ES-I3 (cell line): ENCODE results near the gene ERCC6L.

Experiments
- H3K36me3 ChIP-seq: 2 replicates; pipeline ENCODE4 v1.6.1; 2013; ENCODE audit warnings: mild to moderate bottlenecking, low read length, control low read depth, moderate library complexity; ENCODE audit not compliant: insufficient read depth
- H3K4me1 ChIP-seq: 2 replicates; pipeline ENCODE4 v1.6.1; 2013; ENCODE audit warnings: mild to moderate bottlenecking, control low read depth, low read length; ENCODE audit not compliant: insufficient read depth
- H3K9ac ChIP-seq: 2 replicates; pipeline ENCODE4 v1.6.1; 2013; ENCODE audit warnings: low read depth, mild to moderate bottlenecking, low read length, moderate library complexity
- H3K9me3 ChIP-seq: 2 replicates; pipeline ENCODE4 v1.6.1; 2013; ENCODE audit warnings: mild to moderate bottlenecking, low read length, moderate library complexity; ENCODE audit not compliant: control insufficient read depth, insufficient read depth

Gene ERCC6L, protein sequence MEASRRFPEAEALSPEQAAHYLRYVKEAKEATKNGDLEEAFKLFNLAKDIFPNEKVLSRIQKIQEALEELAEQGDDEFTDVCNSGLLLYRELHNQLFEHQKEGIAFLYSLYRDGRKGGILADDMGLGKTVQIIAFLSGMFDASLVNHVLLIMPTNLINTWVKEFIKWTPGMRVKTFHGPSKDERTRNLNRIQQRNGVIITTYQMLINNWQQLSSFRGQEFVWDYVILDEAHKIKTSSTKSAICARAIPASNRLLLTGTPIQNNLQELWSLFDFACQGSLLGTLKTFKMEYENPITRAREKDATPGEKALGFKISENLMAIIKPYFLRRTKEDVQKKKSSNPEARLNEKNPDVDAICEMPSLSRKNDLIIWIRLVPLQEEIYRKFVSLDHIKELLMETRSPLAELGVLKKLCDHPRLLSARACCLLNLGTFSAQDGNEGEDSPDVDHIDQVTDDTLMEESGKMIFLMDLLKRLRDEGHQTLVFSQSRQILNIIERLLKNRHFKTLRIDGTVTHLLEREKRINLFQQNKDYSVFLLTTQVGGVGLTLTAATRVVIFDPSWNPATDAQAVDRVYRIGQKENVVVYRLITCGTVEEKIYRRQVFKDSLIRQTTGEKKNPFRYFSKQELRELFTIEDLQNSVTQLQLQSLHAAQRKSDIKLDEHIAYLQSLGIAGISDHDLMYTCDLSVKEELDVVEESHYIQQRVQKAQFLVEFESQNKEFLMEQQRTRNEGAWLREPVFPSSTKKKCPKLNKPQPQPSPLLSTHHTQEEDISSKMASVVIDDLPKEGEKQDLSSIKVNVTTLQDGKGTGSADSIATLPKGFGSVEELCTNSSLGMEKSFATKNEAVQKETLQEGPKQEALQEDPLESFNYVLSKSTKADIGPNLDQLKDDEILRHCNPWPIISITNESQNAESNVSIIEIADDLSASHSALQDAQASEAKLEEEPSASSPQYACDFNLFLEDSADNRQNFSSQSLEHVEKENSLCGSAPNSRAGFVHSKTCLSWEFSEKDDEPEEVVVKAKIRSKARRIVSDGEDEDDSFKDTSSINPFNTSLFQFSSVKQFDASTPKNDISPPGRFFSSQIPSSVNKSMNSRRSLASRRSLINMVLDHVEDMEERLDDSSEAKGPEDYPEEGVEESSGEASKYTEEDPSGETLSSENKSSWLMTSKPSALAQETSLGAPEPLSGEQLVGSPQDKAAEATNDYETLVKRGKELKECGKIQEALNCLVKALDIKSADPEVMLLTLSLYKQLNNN

DNA sequence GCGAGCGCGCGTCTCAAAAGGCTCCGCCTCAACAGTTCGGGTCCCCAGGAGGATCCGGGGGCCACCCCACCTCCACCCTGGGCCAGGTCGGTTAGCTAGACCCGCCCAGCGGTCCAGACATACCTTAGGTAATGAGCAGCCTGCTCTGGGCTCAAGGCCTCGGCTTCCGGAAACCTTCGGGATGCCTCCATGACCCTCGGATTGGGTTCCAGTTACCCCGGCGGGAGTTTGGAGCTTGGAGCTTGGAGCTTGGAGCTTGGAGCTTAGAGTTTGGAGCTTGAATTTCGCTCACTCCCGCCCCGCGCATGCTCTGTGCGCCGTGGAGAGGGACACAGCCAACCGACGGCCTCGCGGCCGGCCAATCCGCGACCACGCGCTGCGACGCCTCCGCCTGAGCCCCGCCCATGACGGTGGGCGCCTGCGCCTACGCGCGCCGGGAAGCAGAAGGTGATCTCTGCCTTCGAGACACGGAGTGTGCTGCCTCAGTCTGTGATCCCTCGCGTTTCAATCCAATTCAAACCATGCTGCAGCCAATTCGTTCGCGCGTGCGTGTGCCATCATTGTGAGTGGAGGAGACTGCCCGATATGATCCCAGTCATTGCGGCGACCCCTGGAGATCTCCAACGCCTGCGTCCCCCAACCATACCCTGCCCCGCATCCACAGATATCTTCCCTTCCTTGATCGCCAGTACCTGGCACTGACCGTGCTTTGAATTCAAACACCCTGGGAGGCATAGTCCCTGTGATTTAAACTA is at the start of gene ERCC6L:
TSS of gene ERCC6L (minus strand) at position 307 of the 755 bp plus-strand sequence. CDS start at position 191, 116 bp downstream.
- Histone ChIP-seq H3K4me1 (no peaks in the 10 kb centered on the region; the same call in 1 of the 2 replicates), H3K9ac (peak within 1 kb of the TSS; percentile 72), H3K36me3 (no peaks in the 10 kb centered on the region), H3K9me3 (no peaks in the 10 kb centered on the region; the same call in 1 of the 2 replicates)

DNA sequence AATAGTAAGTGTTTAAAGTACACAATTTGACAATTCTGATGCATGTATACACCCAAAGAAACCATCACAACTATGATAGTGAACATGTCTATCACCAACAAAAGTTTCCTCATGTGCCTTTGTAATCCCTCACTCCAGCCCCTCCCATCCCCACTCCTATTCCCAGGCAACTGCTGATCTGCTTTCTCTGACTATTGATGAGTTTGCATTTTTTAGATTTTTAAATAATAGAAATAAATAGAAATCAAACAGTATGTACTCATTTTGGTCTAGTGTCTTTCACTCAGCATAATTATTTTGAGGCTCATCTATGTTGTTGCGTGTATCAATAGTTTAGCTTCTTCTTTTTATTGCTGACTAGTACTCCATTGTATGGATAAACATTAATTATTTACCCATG is 43.5 kb upstream of the ERCC6L start:
- Histone ChIP-seq H3K36me3 (no peaks in the 10 kb centered on the region), H3K9me3 (no peaks in the 10 kb centered on the region), H3K4me1 (peaks cover 4% of the 10 kb centered on the region; the same call in 1 of the 2 replicates), H3K9ac (no peak overlapping the region)

DNA sequence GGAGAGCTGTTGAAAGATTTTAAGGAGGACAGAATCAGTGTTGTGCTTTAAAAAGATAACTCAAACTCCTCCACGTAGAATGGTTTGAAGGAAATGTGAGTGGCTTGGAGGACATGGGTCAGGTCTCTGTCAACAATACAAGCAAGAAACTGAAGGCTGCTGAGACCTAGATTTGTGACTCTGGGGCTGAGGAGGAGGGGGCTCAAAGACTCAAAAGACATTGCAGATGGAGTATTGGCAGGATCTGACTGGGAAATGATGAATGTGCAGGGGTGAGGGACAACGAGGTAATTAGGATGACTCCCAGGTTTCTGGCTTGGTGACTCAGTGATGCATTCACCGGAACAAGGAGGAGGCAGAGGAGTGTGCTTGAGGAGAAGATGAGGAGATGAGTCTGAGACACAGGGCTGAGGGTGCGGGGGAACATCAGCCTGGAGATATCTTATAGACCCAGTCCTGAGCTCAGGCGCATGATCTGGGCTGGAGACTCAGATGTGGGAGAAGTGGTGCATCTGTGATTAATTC is 41.6 kb upstream of the ERCC6L start:
- Histone ChIP-seq H3K9ac (no peak overlapping the region), H3K9me3 (no peaks in the 10 kb centered on the region), H3K36me3 (peaks cover 12% of the 10 kb centered on the region), H3K4me1 (peaks cover 8% of the 10 kb centered on the region; the same call in 1 of the 2 replicates)

DNA sequence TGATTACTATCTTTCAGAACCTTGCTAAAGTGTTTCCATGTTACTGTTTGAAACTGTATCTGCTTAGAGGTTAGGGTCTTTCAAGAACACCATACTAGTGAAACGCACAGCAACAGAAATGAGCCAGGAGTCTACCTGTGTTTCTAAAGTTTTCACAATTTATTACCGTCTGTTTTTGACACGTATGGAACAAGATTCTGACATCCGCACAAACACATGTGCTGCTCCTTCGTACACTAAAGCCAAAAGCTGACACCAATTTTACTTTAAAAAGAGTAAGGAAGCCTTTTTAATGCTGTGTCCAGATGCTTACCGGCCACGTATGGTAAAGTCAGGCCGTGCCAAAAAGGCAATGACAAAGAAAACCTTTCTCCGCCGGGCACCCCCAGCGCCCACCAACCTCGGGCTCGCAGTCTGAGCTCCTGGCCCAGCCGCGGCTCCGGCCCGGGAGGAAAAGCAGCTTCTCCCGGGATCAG is 37.7 kb upstream of the ERCC6L start:
- H3K36me3 ChIP-seq = peaks cover 36% of the 10 kb centered on the region
- peak overlapping the region; percentile 91 for H3K9ac ChIP-seq
- H3K9me3 ChIP-seq = no peaks in the 10 kb centered on the region
- H3K4me1 ChIP-seq = peaks cover 8% of the 10 kb centered on the region; the same call in 1 of the 2 replicates

DNA sequence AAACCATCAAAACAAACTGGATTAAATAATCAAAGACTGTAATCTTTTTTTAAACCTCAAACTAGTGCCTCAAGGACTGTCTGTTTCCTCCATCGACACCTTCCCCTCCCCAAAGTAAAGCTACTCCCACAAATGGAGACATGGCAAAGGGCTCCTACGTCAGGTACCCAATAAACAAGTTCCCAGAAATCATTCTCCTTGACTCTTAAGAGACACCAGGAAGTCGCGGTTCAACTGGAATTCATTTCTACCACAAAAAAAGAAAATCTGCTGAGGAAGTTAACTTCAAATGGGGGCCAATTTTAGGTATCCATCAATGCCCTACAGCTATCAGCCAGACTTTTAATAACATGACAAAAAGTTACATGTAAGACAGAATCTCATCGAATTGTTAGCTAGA is 35.7 kb upstream of the ERCC6L start:
- no peaks in the 10 kb centered on the region for H3K9me3 ChIP-seq
- no peak overlapping the region for H3K9ac ChIP-seq
- H3K4me1 ChIP-seq = peaks cover 8% of the 10 kb centered on the region; the same call in 1 of the 2 replicates
- peaks cover 38% of the 10 kb centered on the region for H3K36me3 ChIP-seq

DNA sequence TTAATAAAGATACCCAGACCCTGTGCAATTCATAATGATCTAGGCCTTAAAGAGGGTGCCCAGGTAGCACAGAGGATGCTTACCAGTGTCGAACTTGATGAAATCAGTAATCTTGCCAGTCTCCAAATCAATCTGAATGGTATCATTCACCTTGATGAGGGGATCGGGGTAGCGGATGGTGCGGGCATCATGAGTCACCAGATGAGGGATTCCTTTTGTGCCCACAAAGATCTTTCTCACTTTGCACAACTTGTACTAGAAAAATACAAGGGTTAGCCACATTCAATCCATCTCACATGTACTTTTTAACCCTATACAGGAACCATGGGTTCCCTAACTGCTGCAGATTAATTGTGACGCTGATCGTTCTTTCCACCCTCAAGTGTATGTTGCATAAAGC is 34.9 kb upstream of the ERCC6L start:
- Histone ChIP-seq H3K36me3 (peaks cover 42% of the 10 kb centered on the region), H3K4me1 (peaks cover 16% of the 10 kb centered on the region), H3K9ac (no peak overlapping the region), H3K9me3 (no peaks in the 10 kb centered on the region)

DNA sequence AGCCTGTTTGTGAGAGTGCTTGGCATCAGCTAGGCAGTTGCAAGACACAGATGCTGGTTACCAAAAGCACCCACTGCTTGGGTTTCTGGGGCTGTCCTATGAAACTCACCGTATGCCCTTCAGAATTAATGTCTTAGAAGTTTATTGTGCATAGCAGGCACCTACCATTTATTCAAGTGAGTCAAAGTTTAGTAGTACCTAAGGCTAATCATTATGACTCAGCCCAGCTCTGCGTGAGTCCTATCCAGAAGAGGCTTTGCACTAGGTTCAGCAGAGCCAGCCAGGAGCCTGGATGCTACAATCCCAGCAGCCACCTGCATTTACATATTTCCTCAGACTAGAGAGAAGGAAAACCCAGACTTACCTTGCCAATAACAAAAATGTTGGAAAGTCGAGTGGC is 34.0 kb upstream of the ERCC6L start:
- peaks cover 15% of the 10 kb centered on the region for H3K4me1 ChIP-seq

DNA sequence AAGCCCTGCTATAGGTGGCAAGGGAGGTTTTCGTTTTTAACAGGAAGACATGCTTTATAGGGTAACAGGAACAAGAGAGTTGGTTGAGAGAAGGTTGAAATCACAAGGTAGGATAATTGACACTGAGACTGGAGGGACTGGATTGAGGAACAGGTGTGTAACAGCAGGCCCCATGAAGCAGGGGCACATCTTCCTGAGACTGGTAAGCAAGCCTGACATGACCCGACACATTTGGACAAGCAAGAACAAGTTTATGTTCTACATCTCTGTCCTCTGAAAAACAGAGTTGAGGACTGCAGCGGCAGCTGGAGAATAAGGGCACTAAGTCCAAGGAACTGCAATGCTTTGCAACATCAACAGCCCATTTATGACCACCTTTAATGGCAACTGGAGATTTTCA is 33.0 kb upstream of the ERCC6L start:
- Histone ChIP-seq H3K9me3 (no peaks in the 10 kb centered on the region), H3K4me1 (peaks cover 13% of the 10 kb centered on the region), H3K9ac (no peak overlapping the region), H3K36me3 (peaks cover 42% of the 10 kb centered on the region)

More for the DNA sequence above, 34.0 kb upstream of the ERCC6L start:
- H3K9ac ChIP-seq = no peak overlapping the region
- H3K9me3 ChIP-seq = no peaks in the 10 kb centered on the region
- H3K36me3 ChIP-seq = peaks cover 42% of the 10 kb centered on the region

DNA sequence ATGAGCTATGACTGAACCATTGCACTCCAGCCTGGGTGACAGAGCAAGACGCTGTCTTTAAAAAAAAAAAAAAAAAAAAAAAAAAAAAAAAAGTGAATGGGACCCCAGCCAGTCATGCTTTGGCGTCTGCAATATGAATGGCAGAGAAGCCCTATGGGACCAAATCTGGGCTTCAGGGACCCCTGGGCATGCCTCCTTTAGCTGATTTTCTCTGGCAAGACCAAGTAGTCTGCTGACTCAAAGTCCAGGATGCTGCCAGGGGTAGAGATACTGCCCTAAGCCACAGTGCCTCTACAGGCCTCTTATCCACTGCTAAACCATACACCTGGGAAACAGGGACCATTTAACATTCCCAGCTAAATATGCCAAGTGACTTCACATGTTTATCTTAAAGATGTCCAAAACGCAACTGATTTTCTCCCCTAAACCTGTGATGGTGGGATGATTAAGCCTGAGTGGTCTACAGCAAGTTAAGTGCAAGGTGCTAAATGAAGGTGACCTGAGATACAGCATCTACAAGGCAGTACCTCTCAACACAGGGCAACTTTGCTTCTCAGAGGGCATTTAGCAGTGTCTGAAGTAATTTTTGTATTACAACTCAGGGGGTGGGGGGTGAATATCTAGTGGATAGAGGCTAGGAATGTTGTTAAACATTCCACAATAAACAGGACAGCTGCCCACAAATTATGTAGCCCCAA is 32.4 kb upstream of the ERCC6L start:
- peaks cover 13% of the 10 kb centered on the region for H3K4me1 ChIP-seq
- H3K36me3 ChIP-seq = peaks cover 37% of the 10 kb centered on the region
- no peaks in the 10 kb centered on the region for H3K9me3 ChIP-seq
- no peak overlapping the region for H3K9ac ChIP-seq

DNA sequence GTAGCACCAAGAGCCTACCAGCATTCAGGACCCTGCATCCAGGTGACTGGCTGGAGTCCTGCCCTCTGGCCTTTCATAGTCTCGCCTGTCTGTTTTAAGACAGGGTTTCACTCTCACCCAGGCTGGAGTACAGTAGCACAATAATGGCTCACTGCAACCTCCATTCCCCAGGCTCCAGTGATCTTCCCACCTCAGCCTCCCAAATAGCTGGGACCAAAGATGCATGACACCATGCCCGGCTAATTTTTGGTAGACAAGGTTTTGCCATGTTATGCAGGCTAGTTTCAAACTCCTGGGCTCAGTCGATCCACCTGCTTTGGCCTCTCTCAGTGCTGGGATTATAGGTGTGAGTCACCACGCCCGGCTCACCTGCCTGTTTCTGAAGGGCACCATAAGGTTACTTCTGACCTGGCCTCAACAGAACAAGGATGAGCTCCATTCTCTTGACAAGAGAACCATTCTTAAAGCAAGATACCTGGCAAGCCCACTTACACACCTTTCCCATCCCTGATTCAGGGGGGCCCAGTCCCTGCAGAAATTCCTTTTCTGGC is 31.6 kb upstream of the ERCC6L start:
- H3K9ac ChIP-seq = no peak overlapping the region
- H3K4me1 ChIP-seq = peaks cover 9% of the 10 kb centered on the region; the same call in 1 of the 2 replicates
- peaks cover 30% of the 10 kb centered on the region for H3K36me3 ChIP-seq
- H3K9me3 ChIP-seq = no peaks in the 10 kb centered on the region

DNA sequence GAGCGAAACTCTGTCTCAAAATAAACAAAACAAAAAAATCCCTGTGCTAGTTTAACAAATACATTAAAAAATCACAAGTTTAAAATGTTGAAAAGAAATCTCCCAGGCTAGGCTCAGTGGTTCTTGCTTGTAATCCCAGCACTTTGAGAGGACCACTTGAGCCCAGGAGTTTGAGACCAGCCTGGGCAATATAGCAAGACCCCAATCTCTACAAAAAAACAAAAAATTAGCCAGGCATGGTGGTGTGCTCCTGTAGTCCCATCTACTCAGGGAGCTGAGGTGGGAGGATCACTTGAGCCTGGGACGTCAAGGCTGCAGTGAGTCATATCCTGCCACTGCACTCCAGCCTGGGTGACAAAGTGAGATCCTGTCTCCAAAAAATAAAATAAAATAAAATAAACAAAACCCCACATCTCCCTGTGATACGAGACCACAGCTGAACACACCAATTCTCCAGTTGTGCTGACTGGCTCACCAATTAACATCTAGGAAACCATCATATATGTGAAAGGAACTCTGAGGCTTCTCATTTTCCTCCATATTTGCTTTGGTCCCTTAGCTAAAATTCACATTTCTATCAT is 30.9 kb upstream of the ERCC6L start:
- H3K9me3 ChIP-seq = no peaks in the 10 kb centered on the region
- H3K36me3 ChIP-seq = peaks cover 24% of the 10 kb centered on the region
- peaks cover 9% of the 10 kb centered on the region; the same call in 1 of the 2 replicates for H3K4me1 ChIP-seq
- no peak overlapping the region for H3K9ac ChIP-seq

DNA sequence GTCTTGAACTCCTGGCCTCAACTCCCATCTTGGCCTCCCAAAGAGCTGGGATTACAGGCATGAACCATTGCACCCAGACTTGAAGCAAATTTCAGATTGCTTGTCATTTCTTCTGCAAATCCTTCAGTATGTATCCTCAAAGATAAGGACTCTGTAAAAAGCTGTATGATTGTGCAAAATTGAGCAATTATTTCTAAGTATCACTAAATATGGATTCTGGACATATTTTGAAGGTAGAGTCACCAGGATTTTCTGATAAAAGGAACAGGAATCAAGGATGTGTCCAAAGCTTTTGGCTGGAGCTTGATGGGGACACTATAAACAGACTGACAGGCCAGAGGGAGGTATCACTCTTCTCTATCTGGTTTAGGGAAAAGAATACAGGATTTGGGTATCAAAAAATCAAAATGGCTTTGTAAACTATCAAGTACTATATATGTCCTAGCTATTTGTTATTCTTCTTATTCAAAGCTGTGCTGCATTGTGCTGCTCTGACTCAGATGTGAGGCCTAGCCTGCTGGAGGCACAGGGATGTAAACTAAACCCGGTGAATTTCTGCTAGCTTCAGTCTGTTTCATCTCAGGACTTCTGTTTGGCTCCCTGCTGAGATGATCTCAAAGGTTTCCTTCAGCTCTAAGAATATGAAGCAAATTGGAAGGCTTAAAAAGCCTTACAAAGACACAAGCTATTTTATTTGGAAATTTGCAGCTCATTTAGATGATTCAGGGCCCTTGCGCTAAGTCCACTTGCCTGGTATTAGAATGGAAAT is 30.0 kb upstream of the ERCC6L start:
- Histone ChIP-seq H3K9ac (no peak overlapping the region), H3K36me3 (peaks cover 14% of the 10 kb centered on the region), H3K4me1 (peaks cover 9% of the 10 kb centered on the region; the same call in 1 of the 2 replicates), H3K9me3 (no peaks in the 10 kb centered on the region)
